ENCODE results near the gene CADPS2. TPM values are rescaled to one million over a fixed set of nuclear protein-coding genes. Genes with fewer than 3 reads are reported as not detected.

Gene CADPS2
- total RNA-seq, 1 experiment from 2014 or later, result 12.2 TPM

GRCh38 chr7:122886357-122887081, at the start of gene CADPS2 (continued):
- no peak for TF ChIP-seq STAT6 (CRISPR knock-in tag; conservative IDR thresholded peaks at IDR 0.05; ENCODE audit: low read depth)
- TF ChIP-seq HMGA2 (CRISPR knock-in tag; IDR thresholded peaks at IDR 0.05), result no peak
- no peak for TF ChIP-seq ZNF423 (CRISPR knock-in tag; IDR thresholded peaks at IDR 0.05)
- TF ChIP-seq ESRRA (CRISPR knock-in tag; IDR thresholded peaks at IDR 0.05; ENCODE audit: borderline replicate concordance), result peak; percentile 52; the same call in 1 of the 2 replicates
- no peak for TF ChIP-seq CTCF (IDR thresholded peaks at IDR 0.05)
- TF ChIP-seq JAZF1 (CRISPR knock-in tag; IDR thresholded peaks at IDR 0.05), result no peak
- TF ChIP-seq ZBTB21 (CRISPR knock-in tag; IDR thresholded peaks at IDR 0.05; ENCODE audit: borderline replicate concordance), result no peak
- TF ChIP-seq USF1 (CRISPR knock-in tag; IDR thresholded peaks at IDR 0.05), result no peak
- TF ChIP-seq FOXP4 (CRISPR knock-in tag; IDR thresholded peaks at IDR 0.05), result no peak
- TF ChIP-seq IRF2 (CRISPR knock-in tag; IDR thresholded peaks at IDR 0.05; ENCODE audit: borderline replicate concordance, low read depth), result no peak
- TF ChIP-seq CDX4 (CRISPR knock-in tag; IDR thresholded peaks at IDR 0.05; ENCODE audit: borderline replicate concordance), result no peak
- no peak for TF ChIP-seq RORB (CRISPR knock-in tag; IDR thresholded peaks at IDR 0.05)
- no peak for TF ChIP-seq SMAD3 (CRISPR knock-in tag; IDR thresholded peaks at IDR 0.05; ENCODE audit: borderline replicate concordance)
- TF ChIP-seq SMAD4 (CRISPR knock-in tag; IDR thresholded peaks at IDR 0.05), result no peak
- no peak for TF ChIP-seq AR (CRISPR knock-in tag; IDR thresholded peaks at IDR 0.05)
- no peak for TF ChIP-seq EMX1 (CRISPR knock-in tag; IDR thresholded peaks at IDR 0.05)
- TF ChIP-seq NFATC4 (CRISPR knock-in tag; IDR thresholded peaks at IDR 0.05), result no peak
- no peak for TF ChIP-seq SOX15 (CRISPR knock-in tag; IDR thresholded peaks at IDR 0.05)
- TF ChIP-seq ARID4B (CRISPR knock-in tag; IDR thresholded peaks at IDR 0.05; ENCODE audit: borderline replicate concordance), result 0 out of 2 replicates have a peak, but pooled peaks have one; percentile 20
- peak; percentile 81 for TF ChIP-seq E2F5 (CRISPR knock-in tag; IDR thresholded peaks at IDR 0.05)
- 0 out of 2 replicates have a peak, but pooled peaks have one; percentile 25 for TF ChIP-seq JUN (CRISPR knock-in tag; IDR thresholded peaks at IDR 0.05)
- TF ChIP-seq NFE2L1 (CRISPR knock-in tag; IDR thresholded peaks at IDR 0.05), result no peak
- TF ChIP-seq GABPB1 (CRISPR knock-in tag; IDR thresholded peaks at IDR 0.05), result 0 out of 2 replicates have a peak, but pooled peaks have one; percentile 56

All from WTC11 (cell line).